Measurements from ENCODE around the gene TNNC2.
A peak's percentile ranks its signal among the peaks of the same experiment; 100 is the strongest.

The TNNC2 gene

DNA sequence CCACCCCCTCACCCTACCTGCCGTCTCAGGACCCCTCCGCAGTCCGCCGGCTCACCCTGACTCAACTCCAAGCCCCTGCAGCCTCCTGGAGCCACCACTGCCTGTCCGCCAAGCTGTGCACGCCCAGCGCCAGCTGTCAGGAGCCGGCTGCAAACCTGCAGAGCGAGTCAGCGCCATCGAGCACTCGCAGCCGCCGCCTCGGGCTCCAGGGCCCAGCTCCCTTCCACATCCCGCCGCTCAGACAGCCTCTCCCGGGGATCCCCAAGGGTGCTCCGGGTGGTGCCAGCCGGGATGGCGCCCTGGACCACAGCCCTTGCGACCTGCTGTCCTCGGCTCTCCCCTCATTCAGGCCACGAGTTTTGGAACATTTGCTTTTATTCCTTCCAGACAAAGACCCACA, 4.3 kb downstream of the TNNC2 start:
- no peak for DNase-seq (ENCODE audit: low read depth)
- TF ChIP-seq, protein P1, sequence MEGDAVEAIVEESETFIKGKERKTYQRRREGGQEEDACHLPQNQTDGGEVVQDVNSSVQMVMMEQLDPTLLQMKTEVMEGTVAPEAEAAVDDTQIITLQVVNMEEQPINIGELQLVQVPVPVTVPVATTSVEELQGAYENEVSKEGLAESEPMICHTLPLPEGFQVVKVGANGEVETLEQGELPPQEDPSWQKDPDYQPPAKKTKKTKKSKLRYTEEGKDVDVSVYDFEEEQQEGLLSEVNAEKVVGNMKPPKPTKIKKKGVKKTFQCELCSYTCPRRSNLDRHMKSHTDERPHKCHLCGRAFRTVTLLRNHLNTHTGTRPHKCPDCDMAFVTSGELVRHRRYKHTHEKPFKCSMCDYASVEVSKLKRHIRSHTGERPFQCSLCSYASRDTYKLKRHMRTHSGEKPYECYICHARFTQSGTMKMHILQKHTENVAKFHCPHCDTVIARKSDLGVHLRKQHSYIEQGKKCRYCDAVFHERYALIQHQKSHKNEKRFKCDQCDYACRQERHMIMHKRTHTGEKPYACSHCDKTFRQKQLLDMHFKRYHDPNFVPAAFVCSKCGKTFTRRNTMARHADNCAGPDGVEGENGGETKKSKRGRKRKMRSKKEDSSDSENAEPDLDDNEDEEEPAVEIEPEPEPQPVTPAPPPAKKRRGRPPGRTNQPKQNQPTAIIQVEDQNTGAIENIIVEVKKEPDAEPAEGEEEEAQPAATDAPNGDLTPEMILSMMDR (conservative IDR thresholded peaks at IDR 0.05; ENCODE audit: low read depth, low read length): no peak
- peak overlapping the region; percentile 1 for H3K4me3 ChIP-seq (ENCODE audit: low read length)

DNA sequence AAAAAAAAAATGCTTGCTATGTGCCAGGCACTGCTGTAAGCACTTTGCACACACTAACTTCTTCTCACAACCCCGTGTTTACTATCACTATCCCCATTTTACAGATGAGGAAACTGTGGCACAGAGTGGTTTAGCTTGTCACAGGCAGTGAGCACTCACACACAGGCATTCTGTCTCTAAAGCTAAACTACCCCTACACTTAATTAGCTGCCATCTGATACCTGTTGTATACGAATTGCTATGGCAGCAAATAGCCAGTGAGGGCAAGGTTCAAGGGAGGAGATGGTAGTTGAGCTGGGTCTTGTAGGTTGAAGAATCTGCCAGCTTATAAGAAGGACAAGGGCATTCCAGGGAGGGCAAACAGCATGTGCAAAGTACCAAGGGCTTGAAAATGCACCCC, 5.2 kb downstream of the TNNC2 start:
- no peak overlapping the region for H3K4me3 ChIP-seq (ENCODE audit: low read length)
- TF ChIP-seq, protein P1 (conservative IDR thresholded peaks at IDR 0.05; ENCODE audit: low read depth, low read length): no peak
- DNase-seq (ENCODE audit: low read depth): no peak

DNA sequence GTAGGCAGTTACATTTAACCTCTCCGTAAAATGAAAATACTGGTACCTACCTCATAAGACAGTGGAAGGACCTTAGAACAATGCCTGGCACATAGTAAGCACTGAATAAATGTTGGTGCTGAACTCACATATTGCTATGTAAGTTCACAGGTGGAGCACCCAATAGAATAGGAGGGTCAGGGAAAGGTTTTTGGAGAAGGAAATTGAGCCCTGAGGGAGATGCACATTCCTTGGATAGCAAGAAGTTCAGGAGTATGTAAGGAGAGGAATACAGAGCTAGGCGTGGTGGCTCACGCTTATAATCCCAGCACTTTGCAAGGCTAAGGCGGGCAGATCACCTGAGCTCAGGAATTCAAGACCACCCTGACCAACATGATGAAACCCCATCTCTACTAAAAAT, 7.6 kb downstream of the TNNC2 start:
- H3K4me3 ChIP-seq (ENCODE audit: low read length): no peak overlapping the region
- no peak for DNase-seq (ENCODE audit: low read depth)
- TF ChIP-seq, protein P1 (conservative IDR thresholded peaks at IDR 0.05; ENCODE audit: low read depth, low read length): no peak

DNA sequence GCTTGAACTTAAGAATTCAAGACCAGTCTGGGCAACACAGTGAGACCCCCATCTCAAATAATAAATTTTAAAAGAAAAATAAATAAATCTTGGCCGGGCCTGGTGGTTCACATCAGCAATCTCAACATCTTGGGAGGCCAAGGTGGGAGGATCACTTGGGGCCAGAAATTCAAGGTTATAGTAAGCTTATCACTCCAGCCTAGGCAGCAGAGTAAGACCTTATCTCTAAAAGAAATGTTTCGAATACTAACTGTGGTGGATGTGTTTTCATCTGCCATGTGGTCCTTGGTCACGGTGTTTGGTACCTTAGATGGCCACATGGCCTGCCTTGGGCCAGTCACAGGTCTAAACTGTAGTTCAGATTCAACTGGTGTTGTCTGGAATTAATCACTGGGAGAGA, 8.9 kb downstream of the TNNC2 start:
- TF ChIP-seq, protein P1 (conservative IDR thresholded peaks at IDR 0.05; ENCODE audit: low read depth, low read length): no peak
- H3K4me3 ChIP-seq (ENCODE audit: low read length): no peak overlapping the region

DNA sequence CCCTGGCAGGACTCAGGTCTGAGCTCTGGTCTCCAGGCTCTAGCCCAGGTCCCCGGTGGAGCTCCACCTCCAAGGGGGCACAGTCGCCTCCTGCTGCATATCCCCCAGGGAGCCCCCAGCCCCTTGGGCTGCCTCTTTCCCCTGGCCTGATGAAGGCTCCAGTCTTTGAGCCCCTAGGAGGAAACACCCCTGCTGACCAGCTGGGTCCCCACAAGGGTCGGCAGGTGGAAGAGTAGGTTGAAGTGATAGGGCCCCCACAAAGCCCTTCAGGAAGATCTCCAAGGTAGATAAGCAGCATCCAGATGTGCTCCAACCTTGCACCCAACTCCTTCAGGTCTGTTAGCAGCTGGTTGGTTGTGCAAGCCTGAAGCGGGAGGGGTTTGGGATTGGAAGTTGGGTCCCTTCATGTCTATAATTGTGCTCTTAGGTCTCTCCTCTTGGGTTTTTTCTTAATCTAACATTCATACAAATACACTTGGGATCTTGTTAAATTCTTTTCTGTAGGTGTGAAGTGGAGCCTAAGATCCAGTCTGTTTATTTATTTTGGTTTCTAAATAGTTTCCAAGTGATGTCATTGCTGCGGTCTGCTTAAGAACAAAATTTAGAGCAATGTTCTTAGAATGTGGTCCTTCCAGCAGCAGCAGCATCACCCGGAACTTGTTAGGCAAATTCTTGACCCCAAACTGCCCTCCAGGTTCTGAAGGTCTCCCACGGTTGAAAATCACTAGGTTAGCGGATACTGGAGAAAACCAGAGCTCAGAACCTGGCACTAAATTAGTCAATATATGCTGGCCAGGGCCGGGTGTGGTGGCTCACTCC, 9.5 kb downstream of the TNNC2 start:
- H3K4me3 ChIP-seq (ENCODE audit: low read length): no peak overlapping the region
- DNase-seq (ENCODE audit: low read depth): no peak
- TF ChIP-seq, protein P1 (conservative IDR thresholded peaks at IDR 0.05; ENCODE audit: low read depth, low read length): no peak

More for the DNA sequence above, 8.9 kb downstream of the TNNC2 start:
- DNase-seq (ENCODE audit: low read depth): no peak

DNA sequence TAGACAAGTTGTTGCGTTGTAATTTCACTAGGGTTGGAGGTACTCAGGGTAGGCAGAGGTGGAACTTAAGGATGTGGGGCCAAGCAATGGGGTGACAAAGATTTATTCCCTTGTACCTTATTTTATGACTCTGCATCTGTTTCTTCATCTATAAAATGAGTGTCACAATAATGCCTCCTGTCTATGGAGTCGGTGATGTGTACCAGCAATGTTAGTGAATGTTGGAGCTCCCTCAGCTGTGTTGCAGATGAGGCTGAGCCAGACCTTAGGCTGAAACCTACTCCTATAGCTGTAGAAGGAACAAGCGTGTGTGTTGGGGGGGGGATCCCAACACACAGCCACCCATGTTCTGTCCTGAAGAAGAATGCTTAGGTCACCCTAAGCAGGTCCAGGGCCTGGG, 10.2 kb downstream of the TNNC2 start:
- no peak overlapping the region for H3K4me3 ChIP-seq (ENCODE audit: low read length)
- TF ChIP-seq, protein P1 (conservative IDR thresholded peaks at IDR 0.05; ENCODE audit: low read depth, low read length): no peak
- no peak for DNase-seq (ENCODE audit: low read depth)

DNA sequence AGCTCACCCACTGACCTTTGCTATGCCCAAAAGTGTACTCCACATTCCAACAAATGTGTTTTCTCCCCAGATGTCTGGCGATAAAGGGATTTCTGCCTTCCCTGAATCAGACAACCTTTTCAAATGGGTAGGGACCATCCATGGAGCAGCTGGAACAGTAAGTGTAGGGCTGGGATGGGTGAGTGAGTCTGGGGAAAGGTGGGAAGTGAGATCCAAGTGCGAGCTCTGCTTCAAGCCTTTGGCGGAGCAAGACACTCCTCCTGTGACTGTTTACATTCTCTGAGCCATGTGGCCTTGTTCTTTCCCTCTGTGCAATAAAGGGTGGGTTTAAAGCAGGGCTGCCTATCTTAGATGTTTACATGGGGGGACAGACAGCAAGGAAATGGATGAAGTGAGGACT, 12.8 kb downstream of the TNNC2 start:
- peak overlapping the region; percentile 10 for H3K4me3 ChIP-seq (ENCODE audit: low read length)
- TF ChIP-seq, protein P1 (conservative IDR thresholded peaks at IDR 0.05; ENCODE audit: low read depth, low read length): no peak
- DNase-seq (ENCODE audit: low read depth): no peak

Measured in retinal pigment epithelial cell (primary cell).